Caco-2 (cell line): ENCODE data around the gene MS4A5. TPM values are rescaled to one million over a fixed set of nuclear protein-coding genes. Genes with fewer than 3 reads are reported as not detected.

Experiments used
- BruUV-seq: library from RNA; stranded (reverse); fragments of 400-500 nt; replicated peaks from 2 replicates; lab custom pipeline; 2021; lab: Mats Ljungman, UMichigan
- CTCF ChIA-PET: fragments of 300-600 bp; sonication (Branson Sonifier 250); formaldehyde crosslinking; loops from one replicate; lab custom pipeline; 2022; ENCODE audit warnings: antibody characterized with exemption; lab: Charles Lee
- POLR2A ChIA-PET: fragments of 300-600 bp; sonication (Branson Sonifier 250); formaldehyde crosslinking; loops from one replicate; lab custom pipeline; 2022; ENCODE audit warnings: antibody characterized with exemption; lab: Charles Lee
- DNase-seq, 2 experiments: peaks; one replicate each; pipeline versions ENCODE4 v3.0.0 to v3.0.0-alpha.2; 2020 to 2022
- H3K27me3 ChIP-seq: replicated peaks from 2 replicates; pipeline ENCODE4 v1.6.0; 2011; ENCODE audit warnings: low read length; ENCODE audit not compliant: control insufficient read depth, insufficient read depth
- H3K36me3 ChIP-seq: 2 replicates; pipeline ENCODE4 v1.5.1; 2011; ENCODE audit warnings: low read length; ENCODE audit not compliant: control insufficient read depth, insufficient read depth
- H3K4me1 ChIP-seq: fragments of 250-450 bp; sonication (Bioruptor Pico); 2 replicates; pipeline ENCODE4 v1.5.1; 2020; ENCODE audit warnings: mild to moderate bottlenecking
- H3K4me3 ChIP-seq: 2 replicates; pipeline ENCODE4 v1.5.1; 2011; ENCODE audit warnings: low read depth, mild to moderate bottlenecking, control low read depth, low read length
- H3K9me3 ChIP-seq: fragments of 250-450 bp; sonication (Bioruptor Pico); 2 replicates; pipeline ENCODE4 v1.5.1; 2020; ENCODE audit warnings: mild to moderate bottlenecking, moderate library complexity
- H3K27ac Mint-ChIP-seq: one replicate; pipeline ENCODE4 v1.8.0; 2022; ENCODE audit warnings: mixed read lengths; ENCODE audit not compliant: unreplicated experiment
- H3K27me3 Mint-ChIP-seq: one replicate; pipeline ENCODE4 v1.8.0; 2022; ENCODE audit warnings: mixed read lengths; ENCODE audit not compliant: insufficient read depth, unreplicated experiment
- H3K36me3 Mint-ChIP-seq: one replicate; pipeline ENCODE4 v1.8.0; 2022; ENCODE audit warnings: mild to moderate bottlenecking, mixed read lengths; ENCODE audit not compliant: insufficient read depth, unreplicated experiment
- H3K4me1 Mint-ChIP-seq: one replicate; pipeline ENCODE4 v1.8.0; 2022; ENCODE audit warnings: low read depth, mixed read lengths; ENCODE audit not compliant: unreplicated experiment
- H3K4me3 Mint-ChIP-seq: one replicate; pipeline ENCODE4 v1.8.0; 2022; ENCODE audit warnings: mild to moderate bottlenecking, moderate library complexity, mixed read lengths; ENCODE audit not compliant: unreplicated experiment
- H3K9me3 Mint-ChIP-seq: one replicate; pipeline ENCODE4 v1.8.0; 2022; ENCODE audit warnings: mixed read lengths; ENCODE audit not compliant: unreplicated experiment
- CTCF ChIP-seq, 2 experiments: fragments of 200-600 bp in 1 of 2; IDR thresholded peaks; 1 replicate in 1 of 2; 2 replicates in 1 of 2; pipeline versions ENCODE4 v1.5.1 to v1.8.0; 2011 to 2022; ENCODE audit warnings: antibody characterized with exemption in 1 of 2, control low read depth in 1 of 2, inconsistent platforms in 1 of 2, low read depth in 1 of 2, low read length in 1 of 2, mild to moderate bottlenecking in 1 of 2, moderate library complexity in 1 of 2; ENCODE audit not compliant: insufficient read depth in 1 of 2, severe bottlenecking in 1 of 2, unreplicated experiment in 1 of 2
- intact Hi-C: fragments of 100-400 bp; cut with micrococcal nuclease; formaldehyde crosslinking; loops from one replicate; pipeline ENCODE4 v1.10.0; 2022; ENCODE audit not compliant: unreplicated experiment
- total RNA-seq: library from RNA; stranded (reverse); gene quantifications from 2 replicates; pipeline ENCODE4 v1.2.3, GENCODE V29; 2022

MS4A5 gene
- total RNA-seq, 1 experiment from 2014 or later: not detected

- Mint-ChIP-seq H3K27ac (no peak overlapping the region), H3K36me3 (no peaks in the 10 kb centered on the region), H3K4me3 (no peak overlapping the region), H3K27me3 (peaks cover 8% of the 10 kb centered on the region), H3K9me3 (no peaks in the 10 kb centered on the region), H3K4me1 (no peaks in the 10 kb centered on the region)
- H3K4me1 ChIP-seq: no peaks in the 10 kb centered on the region
- H3K27me3 ChIP-seq: no peaks in the 10 kb centered on the region
- no peak for DNase-seq
- POLR2A ChIA-PET: no interaction called here
- intact Hi-C loops: no loop called here
- CTCF ChIA-PET: no interaction called here
- no TSS peak for BruUV-seq
- H3K4me3 ChIP-seq: no peak overlapping the region
- no peaks in the 10 kb centered on the region for H3K36me3 ChIP-seq
- TF ChIP-seq CTCF (IDR thresholded peaks at IDR 0.05; ENCODE audit: insufficient read depth in 1 of 2, low read depth in 1 of 2, low read length in 1 of 2, severe bottlenecking in 1 of 2, unreplicated experiment in 1 of 2): no peak
- no peaks in the 10 kb centered on the region for H3K9me3 ChIP-seq
Measured at GRCh38 chr11:60454212-60454611, 24.8 kb downstream of the MS4A5 start.

GRCh38 chr11:60455531-60456042 is 26.2 kb downstream of the MS4A5 start, which contains the start of gene MS4A1:
Gene MS4A1 (plus strand): TSS chr11:60455847. CDS start chr11:60462375, 6,528 bp downstream.
- ChIA-PET POLR2A (no interaction called here), CTCF (no interaction called here)
- no peaks in the 10 kb centered on the region for H3K4me1 ChIP-seq
- no peaks in the 10 kb centered on the region for H3K9me3 ChIP-seq
- peaks cover 10% of the 10 kb centered on the region for H3K27me3 Mint-ChIP-seq
- no peaks in the 10 kb centered on the region for H3K4me1 Mint-ChIP-seq
- no peak within 1 kb of the TSS for H3K27ac Mint-ChIP-seq
- intact Hi-C loops: no loop called here
- no peaks in the 10 kb centered on the region for H3K9me3 Mint-ChIP-seq
- no peaks in the 10 kb centered on the region for H3K36me3 ChIP-seq
- no peak within 1 kb of the TSS for H3K4me3 ChIP-seq
- no peaks in the 10 kb centered on the region for H3K36me3 Mint-ChIP-seq
- no peak for DNase-seq
- TF ChIP-seq CTCF (IDR thresholded peaks at IDR 0.05; ENCODE audit: insufficient read depth in 1 of 2, low read depth in 1 of 2, low read length in 1 of 2, severe bottlenecking in 1 of 2, unreplicated experiment in 1 of 2): no peak
- no TSS peak for BruUV-seq
- no peaks in the 10 kb centered on the region for H3K27me3 ChIP-seq
- H3K4me3 Mint-ChIP-seq: no peak within 1 kb of the TSS

GRCh38 chr11:60457576-60457975 is 28.2 kb downstream of the MS4A5 start:
- BruUV-seq: no TSS peak
- H3K4me1 Mint-ChIP-seq: no peaks in the 10 kb centered on the region
- Histone ChIP-seq H3K4me1 (no peaks in the 10 kb centered on the region), H3K27me3 (no peaks in the 10 kb centered on the region), H3K36me3 (no peaks in the 10 kb centered on the region), H3K9me3 (no peaks in the 10 kb centered on the region), H3K4me3 (no peak overlapping the region)
- no peak overlapping the region for H3K27ac Mint-ChIP-seq
- no peaks in the 10 kb centered on the region for H3K36me3 Mint-ChIP-seq
- POLR2A ChIA-PET: no interaction called here
- intact Hi-C loops: no loop called here
- H3K4me3 Mint-ChIP-seq: no peak overlapping the region
- DNase-seq: no peak
- H3K9me3 Mint-ChIP-seq: no peaks in the 10 kb centered on the region
- peaks cover 10% of the 10 kb centered on the region for H3K27me3 Mint-ChIP-seq
- CTCF ChIA-PET: no interaction called here
- TF ChIP-seq CTCF (IDR thresholded peaks at IDR 0.05; ENCODE audit: insufficient read depth in 1 of 2, low read depth in 1 of 2, low read length in 1 of 2, severe bottlenecking in 1 of 2, unreplicated experiment in 1 of 2): no peak
